Hematopoietic multipotent progenitor cell treated with erythropoietin and hydrocortisone succinate and interleukin-3 and kit ligand, for 15 days (in vitro differentiated cells): ENCODE data around the gene ANKS1B.

Experiments used
- DNase-seq: peaks from one replicate; pipeline ENCODE4 v3.0.0-alpha.2; 2015; ENCODE audit warnings: low spot score

The ANKS1B gene

GRCh38 chr12:99960311-99960710 lies 24.4 kb downstream of the ANKS1B start:
- no peak for DNase-seq

- DNase-seq: no peak
These were observed 25.1 kb downstream of the ANKS1B start for GRCh38 chr12:99959549-99960170.

- no peak for DNase-seq
These were observed 26.8 kb downstream of the ANKS1B start for GRCh38 chr12:99957866-99958466.

- no peak for DNase-seq
These were observed 30.0 kb downstream of the ANKS1B start for GRCh38 chr12:99954724-99955123.

- no peak for DNase-seq
These were observed 36.4 kb downstream of the ANKS1B start for GRCh38 chr12:99948370-99948769.

GRCh38 chr12:99946131-99946530 lies 38.6 kb downstream of the ANKS1B start:
- no peak for DNase-seq

- DNase-seq: no peak
These were observed 49.1 kb downstream of the ANKS1B start for GRCh38 chr12:99935608-99936007.

GRCh38 chr12:99926511-99927169 lies 58.1 kb downstream of the ANKS1B start:
- DNase-seq: no peak

- no peak for DNase-seq
These were observed 64.3 kb downstream of the ANKS1B start for GRCh38 chr12:99920353-99920960.

GRCh38 chr12:99917711-99918402 lies 66.9 kb downstream of the ANKS1B start:
- DNase-seq: no peak

- DNase-seq: no peak
These were observed 68.2 kb downstream of the ANKS1B start for GRCh38 chr12:99916555-99916954.

- DNase-seq: no peak
These were observed 69.3 kb downstream of the ANKS1B start for GRCh38 chr12:99915251-99916082.

GRCh38 chr12:99914206-99914605 lies 70.5 kb downstream of the ANKS1B start:
- DNase-seq: no peak

GRCh38 chr12:99911967-99912366 lies 72.8 kb downstream of the ANKS1B start:
- no peak for DNase-seq

- DNase-seq: no peak
These were observed 73.7 kb downstream of the ANKS1B start for GRCh38 chr12:99911081-99911480.

- DNase-seq: no peak
These were observed 74.4 kb downstream of the ANKS1B start for GRCh38 chr12:99910342-99910741.

GRCh38 chr12:99906786-99907579 lies 77.8 kb downstream of the ANKS1B start:
- no peak for DNase-seq

- DNase-seq: no peak
These were observed 83.6 kb downstream of the ANKS1B start for GRCh38 chr12:99901181-99901580.

GRCh38 chr12:99898645-99899044 lies 86.1 kb downstream of the ANKS1B start:
- DNase-seq: no peak

GRCh38 chr12:99879439-99879838 lies 105.3 kb downstream of the ANKS1B start:
- DNase-seq: no peak

- no peak for DNase-seq
These were observed 109.7 kb downstream of the ANKS1B start for GRCh38 chr12:99875081-99875480.
